H1 (cell line): ENCODE measurements around the gene ZP2. TPM values are rescaled to one million over a fixed set of nuclear protein-coding genes. Genes with fewer than 3 reads are reported as not detected.

ENCODE experiments used
- CTCF ChIA-PET: fragments of 300-600 bp; sonication (Branson Sonifier 250); formaldehyde crosslinking; loops from one replicate; lab custom pipeline; 2021; ENCODE audit not compliant: partially characterized antibody; lab: Charles Lee
- POLR2A ChIA-PET: fragments of 300-600 bp; sonication (Branson Sonifier 250); formaldehyde crosslinking; loops from one replicate; lab custom pipeline; 2021; ENCODE audit warnings: inconsistent platforms; ENCODE audit not compliant: partially characterized antibody; lab: Charles Lee
- DNase-seq, 2 experiments: peaks; one replicate each; pipeline versions ENCODE4 v3.0.0 to v3.0.0-alpha.2; 2010 to 2022; ENCODE audit warnings: low spot score in 2 of 2, low read depth in 1 of 2, mixed read lengths in 1 of 2
- FAIRE-seq: peaks from 2 replicates; lab custom pipeline; 2011; peaks lifted over from hg19 to GRCh38; lab: Jason Lieb, UNC
- H2AFZ ChIP-seq: 2 replicates; pipeline ENCODE4 v1.8.1; 2012; ENCODE audit warnings: low read length, inconsistent platforms
- H2AK5ac ChIP-seq: 2 replicates; pipeline ENCODE4 v1.6.1; 2013; ENCODE audit warnings: low read depth, low read length
- H2BK120ac ChIP-seq: replicated peaks from 2 replicates; pipeline ENCODE3; 2013; ENCODE audit warnings: low read depth, low read length, inconsistent platforms
- H2BK12ac ChIP-seq: 2 replicates; pipeline ENCODE4 v1.6.1; 2013; ENCODE audit warnings: low read depth, low read length
- H2BK15ac ChIP-seq: 2 replicates; pipeline ENCODE4 v1.6.1; 2013; ENCODE audit warnings: low read length
- H2BK20ac ChIP-seq: 2 replicates; pipeline ENCODE4 v1.6.1; 2013; ENCODE audit warnings: low read length
- H2BK5ac ChIP-seq: 2 replicates; pipeline ENCODE4 v1.6.1; 2013; ENCODE audit warnings: low read depth, low read length
- H3K14ac ChIP-seq: 2 replicates; pipeline ENCODE4 v1.6.1; 2013; ENCODE audit warnings: inconsistent platforms; ENCODE audit not compliant: insufficient read length
- H3K18ac ChIP-seq: 2 replicates; pipeline ENCODE4 v1.6.1; 2013; ENCODE audit warnings: low read length; ENCODE audit errors: extremely low read depth
- H3K23ac ChIP-seq: 2 replicates; pipeline ENCODE4 v1.6.1; 2013; ENCODE audit warnings: inconsistent platforms; ENCODE audit not compliant: insufficient read length
- H3K23me2 ChIP-seq: 2 replicates; pipeline ENCODE4 v1.6.1; 2013; ENCODE audit warnings: low read depth, low read length
- H3K27ac ChIP-seq: 2 replicates; pipeline ENCODE4 v1.6.1; 2011; ENCODE audit warnings: low read depth, low read length, inconsistent platforms
- H3K27me3 ChIP-seq, 4 experiments: replicated peaks in 1 of 4; 1 replicate in 1 of 4; 2 replicates in 3 of 4; pipeline versions ENCODE4 v1.6.1 to v1.8.1; 2011 to 2013; ENCODE audit warnings: low read length in 3 of 4, mild to moderate bottlenecking in 3 of 4, inconsistent platforms in 2 of 4, mixed read lengths in 2 of 4, moderate library complexity in 1 of 4; ENCODE audit not compliant: control insufficient read depth in 3 of 4, insufficient read depth in 3 of 4; ENCODE audit errors: extremely low read depth in 1 of 4
- H3K36me3 ChIP-seq, 4 experiments: 2 replicates each; pipeline versions ENCODE4 v1.6.1 to v1.8.1; 2011 to 2013; ENCODE audit warnings: mild to moderate bottlenecking in 4 of 4, low read length in 3 of 4, moderate library complexity in 2 of 4, control low read depth in 1 of 4, inconsistent platforms in 1 of 4; ENCODE audit not compliant: insufficient read depth in 4 of 4, control insufficient read depth in 2 of 4
- H3K4ac ChIP-seq: replicated peaks from 2 replicates; pipeline ENCODE3; 2013; ENCODE audit warnings: low read length, low read depth, mixed read lengths, inconsistent platforms; ENCODE audit not compliant: insufficient read length
- H3K4me1 ChIP-seq, 4 experiments: replicated peaks in 1 of 4; 1 replicate in 1 of 4; 2 replicates in 3 of 4; pipeline versions ENCODE4 v1.6.1 to v1.8.1; 2011 to 2013; ENCODE audit warnings: low read length in 3 of 4, inconsistent platforms in 2 of 4, mixed read lengths in 1 of 4; ENCODE audit not compliant: insufficient read depth in 4 of 4, control insufficient read depth in 3 of 4
- H3K4me2 ChIP-seq, 2 experiments: 2 replicates each; pipeline versions ENCODE4 v1.6.1 to v1.8.1; 2011 to 2013; ENCODE audit warnings: low read depth in 2 of 2, low read length in 2 of 2, control low read depth in 1 of 2, inconsistent platforms in 1 of 2, mild to moderate bottlenecking in 1 of 2; ENCODE audit not compliant: insufficient read depth in 1 of 2
- H3K4me3 ChIP-seq, 4 experiments: fragments of 200-600, 300-600 bp in 1 of 4; sonication (generic), shearing (Covaris generic), sonication (Bioruptor Twin) in 1 of 4; 2 replicates each; pipeline versions ENCODE4 v1.5.1 to v1.8.1; 2011 to 2016; ENCODE audit warnings: low read length in 4 of 4, low read depth in 3 of 4, control low read depth in 2 of 4, inconsistent platforms in 2 of 4, mild to moderate bottlenecking in 2 of 4, mixed read lengths in 1 of 4, moderate library complexity in 1 of 4; ENCODE audit not compliant: insufficient read depth in 2 of 4; ENCODE audit errors: extremely low read depth in 1 of 4
- H3K56ac ChIP-seq: replicated peaks from 2 replicates; pipeline ENCODE3; 2013; ENCODE audit warnings: low read depth, mild to moderate bottlenecking, mixed read lengths, low read length, inconsistent platforms; ENCODE audit not compliant: insufficient read length
- H3K79me1 ChIP-seq: 2 replicates; pipeline ENCODE4 v1.6.1; 2013; ENCODE audit warnings: low read depth, low read length, control low read depth
- H3K79me2 ChIP-seq, 2 experiments: 2 replicates each; pipeline versions ENCODE4 v1.6.1 to v1.8.1; 2012 to 2013; ENCODE audit warnings: low read length in 2 of 2, mild to moderate bottlenecking in 2 of 2, inconsistent platforms in 1 of 2; ENCODE audit not compliant: insufficient read depth in 2 of 2, control insufficient read depth in 1 of 2
- H3K9ac ChIP-seq, 4 experiments: replicated peaks in 1 of 4; 1 replicate in 1 of 4; 2 replicates in 3 of 4; pipeline versions ENCODE4 v1.6.1 to v1.8.1; 2011 to 2013; ENCODE audit warnings: low read depth in 3 of 4, low read length in 3 of 4, control low read depth in 2 of 4, mild to moderate bottlenecking in 2 of 4, moderate library complexity in 2 of 4, inconsistent platforms in 1 of 4; ENCODE audit errors: extremely low read depth in 1 of 4
- H3K9me3 ChIP-seq, 2 experiments: 2 replicates each; pipeline versions ENCODE4 v1.6.1 to v1.8.1; 2012 to 2013; ENCODE audit warnings: mild to moderate bottlenecking in 2 of 2, moderate library complexity in 2 of 2, control low read depth in 1 of 2, inconsistent platforms in 1 of 2, low read depth in 1 of 2, low read length in 1 of 2, mixed read lengths in 1 of 2; ENCODE audit not compliant: insufficient read depth in 2 of 2
- H4K20me1 ChIP-seq, 2 experiments: replicated peaks in 1 of 2; 2 replicates each; pipeline versions ENCODE3 to v1.8.1; 2011 to 2013; ENCODE audit warnings: inconsistent platforms in 2 of 2, low read length in 2 of 2, mild to moderate bottlenecking in 1 of 2; ENCODE audit not compliant: insufficient read depth in 2 of 2, control insufficient read depth in 1 of 2
- H4K5ac ChIP-seq: 2 replicates; pipeline ENCODE4 v1.6.1; 2013; ENCODE audit warnings: low read length, low read depth, mixed read lengths, inconsistent platforms; ENCODE audit not compliant: insufficient read length
- H4K8ac ChIP-seq: 2 replicates; pipeline ENCODE4 v1.8.0; 2013; ENCODE audit warnings: mild to moderate bottlenecking, moderate library complexity, low read length, inconsistent platforms; ENCODE audit not compliant: insufficient read depth; ENCODE audit errors: extremely low read depth
- H4K91ac ChIP-seq: replicated peaks from 2 replicates; pipeline ENCODE3; 2013; ENCODE audit warnings: low read length, mixed read lengths, inconsistent platforms; ENCODE audit not compliant: insufficient read length
- ASH2L ChIP-seq: fragments of 200-600, 300-600 bp; sonication (generic); IDR thresholded peaks from one replicate; pipeline ENCODE4 v1.7.1; 2017; ENCODE audit warnings: low read length
- CBX5 ChIP-seq: fragments of 300-800, 300-1000 bp; sonication (generic); IDR thresholded peaks from 2 replicates; pipeline ENCODE4 v1.7.1; 2016; ENCODE audit warnings: antibody characterized with exemption, low read length, low read depth
- CHD2 ChIP-seq: IDR thresholded peaks from 2 replicates; pipeline ENCODE4 v1.6.1; 2012; ENCODE audit warnings: low read length, improper control_type of control experiment
- JUN ChIP-seq: IDR thresholded peaks from 2 replicates; pipeline ENCODE4 v1.6.1; 2011; ENCODE audit warnings: low read depth, mild to moderate bottlenecking, improper control_type of control experiment, low read length
- MAFK ChIP-seq: IDR thresholded peaks from 2 replicates; pipeline ENCODE4 v1.6.1; 2012; ENCODE audit warnings: low read depth, mild to moderate bottlenecking, improper control_type of control experiment, low read length
- RBBP5 ChIP-seq: IDR thresholded peaks from 2 replicates; pipeline ENCODE4 v1.7.1; 2012; ENCODE audit warnings: low read depth, mild to moderate bottlenecking, inconsistent platforms, low read length, moderate library complexity, borderline replicate concordance
- RFX5 ChIP-seq: IDR thresholded peaks from 2 replicates; pipeline ENCODE4 v1.6.1; 2011; ENCODE audit warnings: low read depth, low read length, improper control_type of control experiment, borderline replicate concordance
- RXRA ChIP-seq: IDR thresholded peaks from 2 replicates; pipeline ENCODE4 v1.6.1; 2011; ENCODE audit warnings: low read depth, mild to moderate bottlenecking, low read length, moderate library complexity; ENCODE audit not compliant: insufficient read depth
- SIN3A ChIP-seq, 2 experiments: IDR thresholded peaks in 1 of 2; conservative IDR thresholded peaks in 1 of 2; 2 replicates each; pipeline ENCODE4 v1.6.1; 2011 to 2012; ENCODE audit warnings: low read length in 2 of 2, improper control_type of control experiment in 1 of 2, low read depth in 1 of 2, mild to moderate bottlenecking in 1 of 2
- SP2 ChIP-seq: IDR thresholded peaks from 2 replicates; pipeline ENCODE4 v1.6.1; 2012; ENCODE audit warnings: mild to moderate bottlenecking, low read length, inconsistent platforms
- TAF1 ChIP-seq: IDR thresholded peaks from 2 replicates; pipeline ENCODE4 v1.6.1; 2011; ENCODE audit warnings: mild to moderate bottlenecking, low read depth, low read length
- TAF7 ChIP-seq: optimal IDR thresholded peaks from 2 replicates; pipeline ENCODE3; 2011; ENCODE audit warnings: low read depth, mild to moderate bottlenecking, inconsistent platforms, low read length, moderate library complexity, borderline replicate concordance
- TCF12 ChIP-seq: IDR thresholded peaks from 2 replicates; pipeline ENCODE4 v1.6.1; 2011; ENCODE audit warnings: low read depth, mild to moderate bottlenecking, low read length
- WGBS, 2 experiments: shearing (Covaris generic) in 1 of 2; methylation state at CpG; one replicate each; pipeline versions ENCODE4 v1.1.6 to v1.1.7; 2013 to 2015; ENCODE audit warnings: low lambda C conversion rate in 2 of 2, mixed read lengths in 2 of 2, inconsistent platforms in 1 of 2, low coverage in 1 of 2, missing lambda C conversion rate in 1 of 2; ENCODE audit not compliant: insufficient replicate concordance in 2 of 2, insufficient coverage in 1 of 2, insufficient read length in 1 of 2; ENCODE audit errors: extremely low coverage in 1 of 2, missing lambda C conversion rate in 1 of 2; 5-methylcytosine and 5-hydroxymethylcytosine counted together
- polyA plus RNA-seq, 7 experiments: library from polyadenylated mRNA; depleted of rRNA in 3 of 7; stranded (reverse) in 5 of 7; unstranded in 2 of 7; fragments of >200 nt in 5 of 7; fragments of 200-250 nt in 2 of 7; gene quantifications; 1 replicate in 5 of 7; 2 replicates in 1 of 7; 4 replicates in 1 of 7; pipeline versions ENCODE4 v1.2.1 to v1.2.3, GENCODE V29; 2011 to 2013; ENCODE audit warnings: missing spikeins in 2 of 7, mixed read lengths in 2 of 7
- total RNA-seq: library from RNA; stranded (reverse); fragmentation: NEBNext Ultra II Directional; extraction: Animal tissue kit (Norgen Biotek cat#: 25700); gene quantifications from 2 replicates; pipeline ENCODE4 v1.2.1, GENCODE V29; 2021
- TF ChIP-seq, protein P1 (sequence below): IDR thresholded peaks from 2 replicates; pipeline ENCODE4 v1.6.1; 2011; ENCODE audit warnings: low read length, improper control_type of control experiment

Gene ZP2
- total and polyA plus RNA-seq, 2 of the 8 experiments (the other 6 are each of a cell fraction or from before 2014, with no cell fraction given), result not detected

DNA sequence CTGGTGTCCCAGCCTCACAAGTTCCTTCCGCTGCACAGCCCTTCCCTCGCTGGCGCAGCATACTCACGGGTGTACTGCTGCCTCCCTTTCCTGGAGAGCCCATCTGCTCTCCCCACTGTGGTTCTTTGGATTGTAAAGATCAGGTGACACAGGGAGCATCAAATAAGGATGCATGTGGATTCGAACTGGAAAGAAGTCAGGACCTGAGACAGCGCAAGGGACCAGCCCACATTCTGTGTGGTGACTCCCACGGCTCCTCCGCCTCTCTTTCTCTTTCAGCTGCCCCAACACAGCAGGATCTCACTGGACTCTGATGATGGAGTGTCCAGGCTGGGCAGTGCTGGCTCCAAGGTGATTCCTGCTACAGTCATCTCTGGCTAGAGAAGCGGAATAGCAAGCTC is 44.8 kb downstream of the ZP2 start:
- no peak overlapping the region; the same call in 1 of the 2 replicates for H4K8ac ChIP-seq
- H4K91ac ChIP-seq, result no peak overlapping the region
- no peak for DNase-seq
- H3K4me3 ChIP-seq, result no peak overlapping the region
- H3K56ac ChIP-seq, result no peak overlapping the region
- H3K36me3 ChIP-seq, result peaks cover 12 to 74% (median 49%) of the 10 kb centered on the region in 4 experiments
- 93% methylated on average over 9 of the region's 9 CpGs; no CpG with 5 or more reads in 1 of the 2 experiments for WGBS, 2 experiments
- no peaks in the 10 kb centered on the region for H3K23me2 ChIP-seq
- H2BK12ac ChIP-seq, result no peak overlapping the region
- H3K18ac ChIP-seq, result no peak overlapping the region
- no peaks in the 10 kb centered on the region for H3K9me3 ChIP-seq
- H3K79me2 ChIP-seq, result peaks cover 0 to 10% of the 10 kb centered on the region in 2 experiments; a peak in 1 of 4 replicates
- no peak overlapping the region for H2BK20ac ChIP-seq
- H3K27ac ChIP-seq, result no peak overlapping the region
- H2AK5ac ChIP-seq, result no peak overlapping the region
- H3K4me1 ChIP-seq, result no peaks in the 10 kb centered on the region
- H3K14ac ChIP-seq, result no peak overlapping the region
- no peak overlapping the region for H4K5ac ChIP-seq
- no peak for FAIRE-seq
- POLR2A ChIA-PET, result interaction anchor here (1.5 kb wide), 1 partner anchor 10 kb away, joined by 5 read pairs; no protein-coding TSS in a partner anchor
- no peak overlapping the region for H3K9ac ChIP-seq
- no peak overlapping the region; the same call in 1 of the 2 replicates for H2BK5ac ChIP-seq
- no peak overlapping the region for H2BK120ac ChIP-seq
- H3K79me1 ChIP-seq, result peaks cover 6% of the 10 kb centered on the region; the same call in 1 of the 2 replicates
- CTCF ChIA-PET, result interaction anchor here (1.2 kb wide), 1 partner anchor 134 kb away, joined by 3 read pairs; no protein-coding TSS in a partner anchor
- TF ChIP-seq RBBP5 (no peak), CHD2 (no peak), CBX5 (no peak), SIN3A (conservative IDR thresholded peaks at IDR 0.05 in 1 of 2, IDR thresholded peaks at IDR 0.05 in 1 of 2; ENCODE audit: low read depth in 1 of 2, low read length in 2 of 2) (no peak), RXRA (no peak), RFX5 (no peak), TAF7 (no peak), MAFK (no peak), TCF12 (no peak), ASH2L (no peak), SP2 (no peak), TAF1 (no peak), JUN (no peak)
- TF ChIP-seq, protein P1, sequence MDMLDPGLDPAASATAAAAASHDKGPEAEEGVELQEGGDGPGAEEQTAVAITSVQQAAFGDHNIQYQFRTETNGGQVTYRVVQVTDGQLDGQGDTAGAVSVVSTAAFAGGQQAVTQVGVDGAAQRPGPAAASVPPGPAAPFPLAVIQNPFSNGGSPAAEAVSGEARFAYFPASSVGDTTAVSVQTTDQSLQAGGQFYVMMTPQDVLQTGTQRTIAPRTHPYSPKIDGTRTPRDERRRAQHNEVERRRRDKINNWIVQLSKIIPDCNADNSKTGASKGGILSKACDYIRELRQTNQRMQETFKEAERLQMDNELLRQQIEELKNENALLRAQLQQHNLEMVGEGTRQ, result no peak
- H3K4ac ChIP-seq, result no peak overlapping the region
- no peaks in the 10 kb centered on the region for H3K27me3 ChIP-seq
- no peak overlapping the region for H2BK15ac ChIP-seq
- no peaks in the 10 kb centered on the region for H4K20me1 ChIP-seq
- H2AFZ ChIP-seq, result no peak overlapping the region
- no peak overlapping the region for H3K4me2 ChIP-seq
- H3K23ac ChIP-seq, result no peak overlapping the region
